HG02973 (cell line): Measurements from ENCODE around the gene SF1.

Source experiments
- ATAC-seq: cut with Tn5 transposase; IDR thresholded peaks from one replicate; pipeline ENCODE4 v1.9.1; 2021; ENCODE audit warnings: moderate library complexity; ENCODE audit not compliant: unreplicated experiment

Gene SF1

DNA sequence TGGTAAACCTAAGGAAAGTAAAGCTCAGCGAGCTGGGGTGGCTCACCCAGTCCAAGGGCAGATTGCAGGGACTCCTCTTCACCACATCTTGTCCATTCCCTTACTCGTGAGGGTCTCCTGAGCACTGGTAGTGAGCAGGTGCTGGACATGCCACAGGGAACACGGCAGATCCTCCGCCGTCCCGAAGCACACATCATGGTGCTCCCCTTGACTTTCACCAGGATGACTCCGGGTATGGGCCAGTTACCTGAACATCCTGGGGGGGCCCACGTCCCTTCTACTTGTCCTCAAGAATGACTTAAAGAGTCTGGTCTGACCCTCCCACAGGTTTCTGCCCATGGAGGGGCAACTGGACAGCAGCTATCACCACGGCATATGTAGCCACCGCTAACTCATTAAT, 8.0 kb upstream of the SF1 start:
- ATAC-seq = no peak

DNA sequence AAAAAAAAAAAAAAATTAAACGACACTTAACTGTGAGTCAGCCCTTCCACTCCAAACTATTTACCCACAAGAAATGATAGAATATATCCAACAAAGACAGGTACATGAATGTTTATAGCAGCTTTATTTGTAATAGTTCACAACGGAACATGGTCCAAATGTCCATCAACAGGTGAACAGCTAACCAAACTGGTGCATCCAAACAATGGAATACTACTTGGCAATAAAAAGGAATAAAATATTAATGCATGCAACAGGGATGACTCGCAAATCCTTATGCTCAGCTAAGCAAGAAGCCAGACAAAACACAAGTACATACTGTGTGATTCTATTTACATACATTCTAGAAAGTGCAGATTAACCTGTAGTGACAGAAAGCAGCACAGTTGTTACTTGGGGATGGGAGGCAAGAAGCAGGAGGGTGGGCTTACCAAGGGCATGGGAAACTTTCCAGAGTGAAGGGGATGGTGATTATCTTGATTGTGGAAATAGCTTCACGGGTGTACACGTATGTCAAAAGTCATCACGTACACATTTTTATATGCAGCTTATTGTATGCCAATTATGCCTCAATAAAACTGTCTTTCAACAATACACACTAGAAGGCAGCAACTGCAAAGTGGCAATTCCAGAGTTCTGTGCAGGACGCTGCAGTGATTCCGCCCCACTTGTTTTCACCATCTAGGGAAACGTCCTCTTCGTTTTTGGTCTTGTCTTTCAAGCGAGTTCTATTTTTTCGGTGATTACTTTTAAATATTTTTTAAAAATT, 6.7 kb upstream of the SF1 start:
- no peak for ATAC-seq

DNA sequence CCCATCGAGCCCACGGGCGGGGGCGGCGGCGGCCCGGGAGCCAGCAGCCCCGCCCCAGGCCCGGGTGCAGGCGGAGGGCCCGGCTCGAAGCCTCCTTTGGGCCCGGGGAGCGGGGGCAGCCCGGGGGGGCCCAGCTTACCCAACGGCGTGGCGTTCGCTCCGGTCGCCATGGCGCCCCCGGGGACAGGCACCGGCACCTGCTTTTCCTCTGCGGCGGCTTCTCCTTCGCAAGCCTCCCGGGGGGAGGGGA, 194 bp downstream of the SF1 start:
- ATAC-seq = peak; percentile 16

DNA sequence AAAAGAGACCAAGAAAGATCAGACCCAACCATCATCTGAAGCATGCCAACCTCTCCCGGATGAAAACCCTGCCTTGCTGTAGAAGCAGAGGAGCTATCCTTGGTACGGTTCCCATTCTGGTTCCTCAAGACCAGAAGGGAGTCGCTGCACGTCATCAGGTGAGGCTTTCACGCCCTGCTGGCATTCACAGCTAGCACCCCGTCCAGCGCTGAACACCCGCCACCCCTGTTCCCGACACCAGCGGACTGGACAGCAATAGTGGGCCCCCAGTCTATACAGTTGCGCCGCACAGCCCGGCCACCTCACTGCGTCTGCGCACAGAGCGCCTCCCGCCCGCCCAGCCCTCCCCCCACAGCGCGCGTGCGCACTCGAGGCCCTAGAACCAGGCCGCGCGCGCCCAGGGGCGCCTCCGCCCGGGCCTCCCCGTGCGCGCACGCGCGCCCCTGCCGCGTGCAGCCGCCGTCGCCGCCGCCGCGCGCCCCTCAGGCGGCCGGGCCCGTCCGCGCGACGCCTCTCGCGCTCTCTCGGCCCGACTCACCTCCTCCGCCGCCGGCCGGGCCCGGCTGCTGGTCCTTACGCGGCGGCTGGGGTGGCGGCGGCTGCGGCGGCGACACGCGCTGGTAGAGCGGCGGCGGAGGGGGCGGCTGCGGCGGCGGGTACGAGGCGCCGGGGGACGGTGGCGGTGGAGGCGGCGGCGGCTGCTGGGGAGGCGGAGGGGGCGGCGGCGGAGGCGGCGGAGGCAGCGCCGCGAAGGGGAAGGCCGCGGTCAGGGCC, 706 bp downstream of the SF1 start:
- ATAC-seq = peak; percentile 23

DNA sequence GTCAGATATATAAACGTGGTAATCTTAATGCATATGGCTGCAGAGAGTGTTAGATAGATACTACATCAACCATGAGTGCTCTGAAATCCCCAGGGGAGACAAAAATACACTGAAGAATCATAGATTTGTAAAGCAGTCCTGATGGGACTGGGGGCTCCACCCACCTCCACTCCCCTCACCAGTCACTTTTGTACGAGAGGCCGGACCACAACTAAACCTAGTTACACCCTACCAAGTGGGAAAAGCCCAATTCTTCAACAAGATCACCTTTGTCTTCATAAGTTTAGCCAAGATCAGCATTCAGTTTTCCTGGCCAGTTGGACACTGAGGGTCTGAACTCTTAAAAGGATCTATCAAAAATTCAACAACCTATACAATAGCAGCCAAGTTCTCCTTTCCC, 1.5 kb downstream of the SF1 start:
- no peak for ATAC-seq

DNA sequence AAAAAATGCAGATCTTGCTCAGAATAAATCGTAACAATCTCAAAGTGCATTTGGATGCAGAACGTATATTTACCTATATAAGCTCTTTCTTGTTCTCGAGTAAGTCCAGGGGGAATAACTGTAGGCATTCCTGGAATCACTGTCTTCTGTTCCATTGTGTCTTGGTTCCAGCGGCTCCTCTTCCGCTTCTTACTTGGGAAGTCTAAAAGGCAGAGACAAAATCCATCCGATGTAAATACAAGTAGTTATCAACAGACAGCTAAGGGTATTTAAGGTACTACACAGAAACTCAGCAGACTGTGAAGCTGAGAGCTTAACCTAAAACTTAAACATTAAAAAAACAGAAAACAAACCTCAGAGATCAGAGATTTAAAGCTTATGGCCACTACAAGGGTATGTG, 1.9 kb downstream of the SF1 start:
- ATAC-seq = no peak

DNA sequence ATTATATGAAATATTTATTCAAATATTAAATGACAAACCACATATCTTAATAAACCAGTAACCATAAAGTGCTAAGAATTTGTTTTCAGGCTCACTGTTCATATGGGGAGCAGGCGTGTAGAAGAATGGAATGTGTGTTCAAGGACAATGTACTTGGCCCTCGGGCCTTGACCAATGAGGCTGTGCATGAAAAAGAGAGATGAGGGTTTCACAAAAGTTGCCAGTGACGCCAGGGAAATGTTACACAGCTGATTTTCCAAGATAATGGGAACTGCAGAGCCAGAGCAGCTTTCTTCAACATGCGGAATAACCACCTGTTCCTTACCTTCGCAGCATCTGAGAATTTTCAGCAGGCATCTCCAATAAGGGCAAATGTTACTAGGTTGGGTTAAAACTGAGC, 4.2 kb downstream of the SF1 start:
- ATAC-seq = no peak

DNA sequence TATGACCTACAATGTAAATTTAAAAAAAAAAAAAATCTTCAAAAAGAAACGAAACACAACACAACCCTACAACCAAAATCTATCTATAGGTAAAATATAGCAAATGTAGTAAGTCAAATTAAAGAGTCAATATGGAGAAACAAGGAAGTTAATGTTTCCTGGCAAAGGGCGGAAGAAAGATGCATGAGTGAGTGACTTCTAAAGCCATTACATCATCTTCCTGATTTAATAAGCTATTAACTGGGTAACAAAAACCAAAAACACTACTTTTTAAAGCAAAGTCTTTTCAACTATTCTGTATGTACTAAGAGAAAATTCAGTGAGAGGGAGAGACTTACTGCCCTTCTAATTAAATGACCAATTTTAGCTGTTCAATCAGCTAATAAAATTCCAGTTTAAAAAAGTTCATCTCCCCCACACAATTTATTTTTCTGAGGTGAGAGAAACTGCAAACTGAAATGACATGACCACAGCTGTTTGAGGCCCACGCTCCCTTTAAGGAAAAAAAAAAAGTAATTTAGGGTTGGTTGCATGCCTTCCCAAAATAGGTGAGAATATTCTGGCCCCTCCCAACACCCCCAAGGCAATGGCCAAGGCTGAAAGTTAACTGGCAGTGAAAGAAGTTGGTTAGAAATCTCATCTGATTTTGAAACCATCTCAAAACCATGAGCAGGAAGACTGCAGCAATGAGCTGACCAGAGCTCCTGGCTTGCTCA, 5.9 kb downstream of the SF1 start:
- ATAC-seq = no peak

DNA sequence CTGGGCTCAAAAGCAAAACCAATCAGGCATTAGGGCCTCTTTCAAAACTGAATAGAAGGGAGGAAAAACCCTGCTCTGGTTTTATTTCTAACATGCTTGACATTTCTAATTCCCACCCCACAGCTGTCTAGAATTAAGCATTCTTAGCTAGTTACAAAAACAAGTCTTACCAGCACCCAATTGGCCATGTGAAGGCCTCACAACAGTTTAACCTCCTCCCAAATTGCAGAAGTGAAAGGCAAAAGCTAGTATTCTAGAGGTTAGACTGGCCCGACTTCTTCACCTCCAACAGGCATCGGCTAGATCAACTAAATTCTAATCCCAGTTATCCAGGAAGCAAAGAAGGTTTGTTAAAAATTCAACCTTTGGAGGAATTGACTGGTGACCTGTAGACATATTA, 6.5 kb downstream of the SF1 start:
- ATAC-seq = no peak

DNA sequence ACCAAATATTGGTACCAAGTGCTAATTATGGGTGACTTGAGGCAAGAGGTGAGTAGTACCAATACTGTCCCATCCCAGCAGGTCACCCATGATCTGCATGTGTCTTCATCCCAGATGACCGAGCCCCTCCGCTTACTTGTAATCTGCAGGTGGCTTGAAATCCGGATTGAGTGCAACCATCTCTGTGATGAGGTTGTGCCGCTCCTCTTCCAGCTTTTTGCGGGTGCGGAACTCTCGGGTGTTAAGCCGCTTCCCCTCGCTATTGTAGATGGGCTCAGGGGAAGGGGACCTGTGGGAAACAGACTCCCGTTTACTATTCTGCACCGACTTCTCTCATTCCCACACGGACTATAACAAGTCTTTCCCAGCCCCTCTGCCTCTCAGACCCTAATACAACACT, 8.2 kb downstream of the SF1 start:
- ATAC-seq = no peak

DNA sequence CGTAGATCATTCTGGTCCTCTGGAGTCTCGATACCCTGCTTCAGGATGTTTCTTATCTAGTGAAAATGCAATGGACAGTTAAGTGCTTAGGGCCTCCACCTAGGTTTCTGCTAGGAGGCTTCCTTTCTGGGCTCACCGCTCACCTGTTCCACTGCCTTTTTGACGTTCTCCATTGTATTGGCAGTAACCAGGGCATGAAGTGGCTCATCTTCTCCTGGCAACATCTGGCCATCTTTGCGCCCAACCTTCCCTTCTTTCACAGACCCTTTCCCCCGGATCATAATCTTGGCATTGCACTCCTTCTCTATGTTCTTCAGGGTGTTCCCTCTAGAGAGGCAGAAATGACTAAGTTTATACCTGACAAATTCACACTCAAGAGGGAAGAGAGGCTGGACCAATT, 9.1 kb downstream of the SF1 start:
- no peak for ATAC-seq

DNA sequence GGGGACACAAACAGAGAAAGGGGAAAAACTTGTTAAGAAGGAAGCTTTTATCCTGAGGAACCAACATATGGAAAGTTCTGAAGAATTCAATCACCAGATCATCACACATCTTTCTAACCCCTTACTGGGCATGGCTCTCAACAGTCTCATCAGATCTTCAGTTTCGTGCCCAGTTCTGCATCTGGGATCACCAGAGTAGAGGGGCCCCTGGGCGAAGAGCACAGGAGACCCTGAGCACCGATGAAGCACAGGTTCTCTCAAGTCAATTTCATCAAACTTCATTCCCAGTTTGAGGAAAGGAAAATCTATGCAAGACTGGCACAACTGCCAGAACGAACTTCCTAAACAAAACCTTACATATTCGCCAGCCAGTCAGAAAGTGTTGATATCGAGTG, 10.0 kb downstream of the SF1 start:
- no peak for ATAC-seq

DNA sequence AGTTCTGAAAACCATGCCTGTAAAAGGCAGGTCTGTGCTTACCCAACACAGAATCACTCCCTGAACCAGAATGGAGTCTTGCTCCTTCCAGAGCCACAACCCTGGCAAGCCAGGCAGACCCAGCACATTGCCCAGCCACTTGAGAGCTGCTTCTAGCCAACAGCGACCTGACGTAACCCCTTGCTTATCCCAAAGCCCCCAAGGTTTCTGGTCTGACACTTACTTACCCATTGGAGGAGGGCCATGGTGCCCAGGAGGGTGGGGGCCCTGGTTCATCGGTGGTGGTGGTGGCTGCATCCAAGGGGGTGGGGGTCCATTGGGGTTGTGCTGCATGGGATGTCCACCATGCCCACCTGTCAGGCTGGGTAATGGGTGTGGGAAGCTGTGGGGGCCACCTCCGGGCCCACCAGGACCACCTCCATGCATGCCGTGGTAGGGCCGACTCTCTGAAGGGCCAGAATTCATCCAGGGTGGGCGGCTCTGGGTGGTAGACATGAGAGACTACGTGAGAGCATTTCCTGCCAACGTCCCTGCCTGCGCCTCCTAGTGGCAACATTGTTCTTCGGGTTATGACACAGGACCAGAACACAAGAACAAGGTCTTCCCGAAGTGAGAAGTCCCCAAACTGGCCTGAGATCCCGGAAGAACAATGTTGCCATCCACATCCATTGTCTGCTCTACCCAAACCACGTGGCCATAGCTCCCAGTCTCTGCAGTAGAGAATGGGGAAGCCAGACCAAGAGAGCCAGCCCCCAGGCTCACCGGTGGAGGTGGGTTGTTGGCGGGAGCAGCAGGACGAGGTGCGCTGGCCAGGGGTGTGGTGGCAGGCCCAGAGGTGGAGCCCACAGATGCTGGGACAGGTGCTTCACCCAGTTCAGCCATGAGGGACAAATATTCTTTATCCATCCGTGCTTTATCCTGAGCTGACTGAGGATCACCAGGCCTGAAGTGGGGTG, 10.7 kb downstream of the SF1 start:
- ATAC-seq = no peak

DNA sequence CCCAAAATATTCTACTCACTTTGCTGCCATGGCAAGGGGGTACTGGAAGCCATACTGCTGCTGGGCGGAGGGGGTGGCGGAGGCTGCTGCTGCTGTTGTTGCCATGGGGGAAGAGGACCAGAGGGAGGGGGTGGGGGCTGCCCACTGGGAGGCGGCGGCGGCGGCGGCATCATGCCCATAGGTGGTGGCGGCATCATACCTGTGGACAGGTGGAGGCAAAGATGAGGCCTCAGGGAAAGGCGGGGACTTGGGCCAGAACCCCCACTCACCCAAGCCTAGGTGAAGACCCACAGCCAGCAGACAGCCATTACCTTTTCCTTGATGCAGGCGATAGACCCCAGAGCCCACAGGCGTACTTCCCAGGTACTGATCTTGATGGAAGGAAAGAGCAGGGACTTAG, 11.5 kb downstream of the SF1 start:
- no peak for ATAC-seq

DNA sequence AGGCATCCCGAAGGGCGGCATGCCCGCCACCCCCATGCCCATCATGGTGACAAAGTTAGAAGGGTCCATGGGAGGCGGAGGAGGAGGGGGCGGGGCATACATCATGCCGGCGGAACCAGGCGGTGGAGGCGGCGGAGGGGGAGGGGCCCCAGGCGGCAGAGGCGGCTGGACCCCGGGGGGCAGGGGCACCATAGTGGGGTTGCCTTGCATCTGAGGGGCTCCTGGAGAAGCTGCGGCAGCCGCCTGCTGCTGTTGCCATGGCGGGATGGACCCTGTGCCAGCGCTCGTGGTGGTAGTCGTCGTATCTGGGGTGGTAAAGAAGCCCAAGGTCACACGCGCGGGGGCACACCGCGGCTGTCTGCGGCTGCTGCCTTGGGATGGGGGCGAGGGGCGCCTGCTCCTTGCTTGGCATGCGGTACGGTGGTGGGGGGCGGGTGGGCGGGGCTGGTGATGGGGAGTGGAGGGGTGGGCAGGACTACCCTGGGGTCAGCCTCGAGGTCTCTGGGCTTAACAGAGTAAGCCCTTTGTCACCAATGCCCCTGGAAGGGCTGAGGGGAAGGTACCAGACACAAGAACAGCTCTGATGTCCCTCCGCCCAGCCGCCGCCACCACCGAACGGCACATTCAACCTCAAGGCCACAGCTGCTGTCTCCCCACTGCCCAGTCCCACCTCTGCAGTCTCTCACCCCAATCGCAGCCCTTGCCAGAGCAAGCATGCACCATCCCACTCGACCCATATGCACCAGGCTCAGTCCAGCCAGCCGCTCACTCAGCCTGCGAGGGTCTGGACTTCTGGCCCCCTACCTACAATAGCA, 12.3 kb downstream of the SF1 start:
- no peak for ATAC-seq

DNA sequence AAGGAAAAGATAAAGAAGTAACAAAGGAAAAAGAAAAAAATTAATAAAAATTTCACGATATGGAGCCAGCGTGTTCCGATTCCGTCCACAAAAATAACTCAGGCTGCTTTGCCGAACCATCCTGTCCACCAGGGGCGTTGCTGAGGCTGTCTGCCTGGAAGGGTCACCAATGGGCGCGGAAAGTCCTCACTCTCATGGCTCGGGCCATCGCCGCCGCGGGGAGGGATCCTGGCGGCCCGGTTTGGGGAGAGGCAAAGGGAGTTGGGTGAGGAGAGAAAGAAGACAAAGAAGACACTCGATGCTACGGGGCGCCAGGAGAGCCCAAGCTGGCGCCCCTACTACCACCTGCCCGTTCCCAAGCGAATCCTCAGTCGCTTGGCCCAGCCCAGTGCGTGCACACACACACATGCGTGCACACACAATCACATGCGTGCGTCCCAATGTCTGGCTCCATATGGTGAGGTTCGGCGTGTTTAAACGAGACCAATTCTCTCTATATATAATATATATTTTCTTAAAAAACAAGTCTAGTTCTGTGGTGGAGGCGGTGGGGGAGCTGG, 13.0 kb downstream of the SF1 start:
- no peak for ATAC-seq

DNA sequence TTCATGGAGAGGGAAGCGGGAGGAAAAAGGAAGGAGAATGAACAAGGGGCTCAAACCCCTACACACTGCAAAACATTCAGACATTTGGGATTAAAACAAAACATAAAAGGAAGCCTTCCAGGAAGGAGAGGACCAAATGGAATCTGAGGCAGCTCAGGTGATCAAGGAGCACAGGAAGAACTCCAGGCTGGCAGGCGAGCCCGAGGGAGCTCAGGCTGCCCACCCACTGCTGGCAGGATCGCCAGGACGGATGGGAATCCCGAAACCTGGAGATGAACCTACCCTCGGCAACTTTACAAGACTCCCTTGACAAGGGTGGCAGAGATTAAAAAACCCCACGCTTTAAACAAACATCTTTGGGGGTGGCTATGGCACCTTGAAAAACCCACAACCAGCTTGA, 13.6 kb downstream of the SF1 start:
- no peak for ATAC-seq

DNA sequence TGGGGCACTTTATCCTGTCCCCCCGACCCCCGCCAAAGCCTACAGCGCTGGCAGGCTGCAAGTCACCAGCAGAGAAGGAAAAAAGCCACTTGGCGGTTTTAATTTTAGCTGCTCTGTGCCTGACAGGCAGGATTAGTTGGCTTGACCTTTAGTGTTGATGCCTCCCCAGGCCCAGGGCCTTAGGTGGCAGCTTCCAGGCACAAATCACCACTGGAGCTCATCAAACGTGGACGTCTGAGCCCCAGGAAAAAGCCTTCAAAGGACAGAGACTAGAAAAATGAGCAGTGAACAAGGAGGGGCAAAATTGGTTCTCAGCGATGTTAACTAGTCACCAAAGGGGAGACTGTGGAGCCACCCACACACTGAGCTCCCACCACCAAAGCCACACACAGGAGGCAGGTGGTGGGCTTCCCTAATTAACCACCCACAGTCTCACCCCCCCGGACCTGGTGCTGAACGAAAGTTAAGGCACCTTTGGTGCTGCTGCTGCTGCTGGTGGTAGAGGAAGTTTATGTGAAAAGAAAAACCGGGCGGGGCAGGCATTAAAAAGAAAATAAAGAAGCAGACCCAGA, 14.2 kb downstream of the SF1 start:
- no peak for ATAC-seq

DNA sequence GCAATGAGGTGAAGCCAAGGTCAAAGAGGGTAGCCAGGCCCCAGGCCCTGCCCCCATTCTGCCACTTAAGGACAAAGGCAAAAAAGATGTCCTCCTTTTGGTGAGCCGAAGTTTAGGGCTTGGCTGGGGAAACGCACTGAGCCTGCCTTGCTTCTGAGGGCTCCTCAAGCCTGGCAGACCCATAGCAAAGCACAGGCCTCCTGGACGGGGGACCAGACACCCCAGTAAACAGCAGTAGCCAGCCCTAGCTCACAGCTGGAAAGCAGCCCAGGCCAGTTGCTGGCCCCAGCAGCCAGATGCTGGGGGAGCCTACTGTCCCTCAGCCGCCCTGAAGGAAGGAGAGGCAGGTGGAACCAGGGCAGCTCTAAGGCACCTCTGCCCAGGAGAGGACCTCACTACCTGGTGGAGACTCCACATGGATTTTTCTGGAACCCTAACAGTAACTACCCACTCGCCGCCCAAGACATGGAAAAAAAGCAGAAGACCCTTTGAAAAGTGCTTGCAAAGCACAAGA, 14.8 kb downstream of the SF1 start:
- ATAC-seq = no peak
